CD4-positive, alpha-beta T cell treated with Interleukin-2 at 100 ng/mL for 4 hours (primary cell): ENCODE results near the gene ORAI2.

Experiments used
- DNase-seq: peaks from one replicate; pipeline ENCODE4 v3.0.0-alpha.2; 2020; ENCODE audit warnings: low spot score

Gene ORAI2

GRCh38 chr7:102415685-102416225 lies 17.6 kb upstream of the ORAI2 start:
- peak; percentile 66 for DNase-seq

- no peak for DNase-seq
These were observed 17.0 kb upstream of the ORAI2 start for GRCh38 chr7:102416406-102416805.

- DNase-seq: no peak
These were observed 16.3 kb upstream of the ORAI2 start for GRCh38 chr7:102417105-102417504.

- DNase-seq: no peak
These were observed 14.8 kb upstream of the ORAI2 start for GRCh38 chr7:102418592-102418991.

- no peak for DNase-seq
These were observed 11.6 kb upstream of the ORAI2 start for GRCh38 chr7:102421706-102422240.

GRCh38 chr7:102424129-102424551 lies 9.2 kb upstream of the ORAI2 start:
- DNase-seq: no peak

GRCh38 chr7:102424787-102425218 lies 8.6 kb upstream of the ORAI2 start:
- no peak for DNase-seq

- DNase-seq: peak; percentile 88
These were observed 7.6 kb upstream of the ORAI2 start for GRCh38 chr7:102425639-102426267.

GRCh38 chr7:102426268-102427018 lies 6.9 kb upstream of the ORAI2 start:
- peak; percentile 78 for DNase-seq

GRCh38 chr7:102427019-102427405 lies 6.4 kb upstream of the ORAI2 start:
- DNase-seq: no peak

- no peak for DNase-seq
These were observed 4.1 kb upstream of the ORAI2 start for GRCh38 chr7:102429141-102429899.

GRCh38 chr7:102431617-102432298 lies 1.6 kb upstream of the ORAI2 start:
- DNase-seq: peak; percentile 81

GRCh38 chr7:102432442-102433218 lies 745 bp upstream of the ORAI2 start:
- no peak for DNase-seq

- no peak for DNase-seq
These were observed 688 bp downstream of the ORAI2 start for GRCh38 chr7:102434039-102434486.

- no peak for DNase-seq
These were observed 2.7 kb downstream of the ORAI2 start for GRCh38 chr7:102436118-102436517.

GRCh38 chr7:102439963-102440795 lies 6.8 kb downstream of the ORAI2 start:
- DNase-seq: no peak

- no peak for DNase-seq
These were observed 11.7 kb downstream of the ORAI2 start for GRCh38 chr7:102444961-102445673.

GRCh38 chr7:102445674-102446071 lies 12.3 kb downstream of the ORAI2 start:
- no peak for DNase-seq
